Activated B cell treated with CpG ODN at 0.5 μM for 24 hours (primary cell): ENCODE data around the gene FBRS. TPM values are rescaled to one million over a fixed set of nuclear protein-coding genes. Genes with fewer than 3 reads are reported as not detected.

ENCODE experiments used
- ATAC-seq: fragments of 200-7000 bp; cut with Tn5 transposase; one replicate; pipeline ENCODE4 v1.10.0; 2021; ENCODE audit warnings: low read depth, mild to moderate bottlenecking, moderate library complexity
- CTCF ChIA-PET: fragments of 350-600 bp; sonication (Branson Sonifier 250); formaldehyde crosslinking; loops from one replicate; lab custom pipeline; 2021; ENCODE audit warnings: antibody characterized with exemption; lab: Charles Lee
- POLR2A ChIA-PET: fragments of 350-600 bp; sonication (Branson Sonifier 250); formaldehyde crosslinking; loops from one replicate; lab custom pipeline; 2021; ENCODE audit warnings: antibody characterized with exemption; lab: Charles Lee
- DNase-seq: peaks from one replicate; pipeline ENCODE4 v3.0.0; 2022
- H3K27ac Mint-ChIP-seq: one replicate; pipeline ENCODE4 v1.8.0; 2020; ENCODE audit warnings: mixed read lengths
- H3K27me3 Mint-ChIP-seq: one replicate; pipeline ENCODE4 v1.8.0; 2021; ENCODE audit warnings: mixed read lengths
- H3K36me3 Mint-ChIP-seq: one replicate; pipeline ENCODE4 v1.8.0; 2021; ENCODE audit warnings: low read depth, mixed read lengths
- H3K4me1 Mint-ChIP-seq: one replicate; pipeline ENCODE4 v1.8.0; 2021; ENCODE audit warnings: mixed read lengths
- H3K4me3 Mint-ChIP-seq: one replicate; pipeline ENCODE4 v1.8.0; 2020; ENCODE audit warnings: mild to moderate bottlenecking, mixed read lengths
- H3K9me3 Mint-ChIP-seq: one replicate; pipeline ENCODE4 v1.8.0; 2020; ENCODE audit warnings: mixed read lengths
- CTCF ChIP-seq: fragments of 200-600 bp; IDR thresholded peaks from one replicate; pipeline ENCODE4 v1.8.0; 2022; ENCODE audit warnings: antibody characterized with exemption, mild to moderate bottlenecking
- intact Hi-C: fragments of 100-400 bp; cut with micrococcal nuclease; formaldehyde crosslinking; loops from one replicate; pipeline ENCODE4 v1.15.1; 2024
- total RNA-seq: library from RNA; stranded (reverse); gene quantifications from 2 replicates; pipeline ENCODE4 v1.2.3, GENCODE V29; 2022

Gene FBRS
- total RNA-seq, 1 donor from 2014 or later: 204 TPM

DNA sequence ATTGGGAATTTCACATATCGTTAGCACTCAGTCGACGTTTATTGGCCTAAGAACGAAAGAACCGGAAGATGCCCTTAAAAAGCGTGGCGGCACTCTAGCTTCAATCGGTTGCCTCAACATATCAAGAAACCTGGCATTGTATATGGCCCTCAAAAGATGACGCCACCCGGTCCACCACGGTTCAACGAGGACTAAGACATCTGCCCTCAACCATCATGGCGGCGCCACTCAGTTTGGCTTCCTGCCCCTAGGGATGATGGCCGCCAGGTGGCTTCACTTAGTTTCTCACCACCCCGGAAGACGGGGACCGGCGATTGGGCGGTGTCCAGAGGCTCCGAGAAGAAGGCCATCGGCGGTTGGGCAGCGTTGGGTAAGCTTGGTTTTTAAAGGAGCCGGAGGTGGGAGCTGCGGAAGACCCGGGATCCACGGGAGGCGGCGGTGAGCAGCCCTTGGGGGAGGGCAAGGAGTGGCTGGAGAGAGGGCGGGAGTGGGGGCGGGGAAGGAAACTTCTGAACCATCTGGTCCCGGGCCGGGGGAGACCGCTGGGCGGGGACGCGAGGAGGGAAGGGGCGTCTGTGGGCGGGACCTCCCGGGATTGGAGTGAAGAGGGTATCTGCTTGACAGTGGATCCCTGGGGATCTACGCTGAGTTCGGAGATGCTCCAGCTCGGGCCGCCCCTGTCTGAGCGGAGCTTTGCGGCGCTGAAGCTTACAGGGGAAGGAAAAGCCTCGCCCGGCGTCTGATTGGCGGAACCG is 7.7 kb upstream of the FBRS start, which contains the start of gene PRR14:
PRR14 (plus strand) TSS at position 592 of the 755 bp plus-strand sequence. CDS start 686 bp downstream, outside the sequence.
- Mint-ChIP-seq H3K27me3 (no peaks in the 10 kb centered on the region), H3K36me3 (peaks cover 36% of the 10 kb centered on the region), H3K4me3 (peak within 1 kb of the TSS; percentile 96), H3K27ac (peak within 1 kb of the TSS; percentile 95), H3K4me1 (peaks cover 24% of the 10 kb centered on the region), H3K9me3 (no peaks in the 10 kb centered on the region)
- intact Hi-C loops: loop anchor here (1.0 to 10.0 kb wide), 16 partner anchors 8 to 586 kb away; partner anchors contain the start of genes ALDOA, CFAP119, DCTPP1 and FBRS
- DNase-seq (peak; percentile 90), ATAC-seq (peak; percentile 72)
- CTCF ChIA-PET: interaction anchor here (0.7 to 2.7 kb wide), 9 partner anchors 10 to 268 kb away, joined by 3 to 13 read pairs (median 6); partner anchors contain the start of genes SEPTIN1 and ZNF764
- POLR2A ChIA-PET: interaction anchor here (0.5 to 2.9 kb wide), 39 partner anchors 9 to 1666 kb away, joined by 3 to 96 read pairs (median 6); partner anchors contain the start of genes ALDOA, ARMC5, DCTPP1 and FBRS
- TF ChIP-seq CTCF: no peak

DNA sequence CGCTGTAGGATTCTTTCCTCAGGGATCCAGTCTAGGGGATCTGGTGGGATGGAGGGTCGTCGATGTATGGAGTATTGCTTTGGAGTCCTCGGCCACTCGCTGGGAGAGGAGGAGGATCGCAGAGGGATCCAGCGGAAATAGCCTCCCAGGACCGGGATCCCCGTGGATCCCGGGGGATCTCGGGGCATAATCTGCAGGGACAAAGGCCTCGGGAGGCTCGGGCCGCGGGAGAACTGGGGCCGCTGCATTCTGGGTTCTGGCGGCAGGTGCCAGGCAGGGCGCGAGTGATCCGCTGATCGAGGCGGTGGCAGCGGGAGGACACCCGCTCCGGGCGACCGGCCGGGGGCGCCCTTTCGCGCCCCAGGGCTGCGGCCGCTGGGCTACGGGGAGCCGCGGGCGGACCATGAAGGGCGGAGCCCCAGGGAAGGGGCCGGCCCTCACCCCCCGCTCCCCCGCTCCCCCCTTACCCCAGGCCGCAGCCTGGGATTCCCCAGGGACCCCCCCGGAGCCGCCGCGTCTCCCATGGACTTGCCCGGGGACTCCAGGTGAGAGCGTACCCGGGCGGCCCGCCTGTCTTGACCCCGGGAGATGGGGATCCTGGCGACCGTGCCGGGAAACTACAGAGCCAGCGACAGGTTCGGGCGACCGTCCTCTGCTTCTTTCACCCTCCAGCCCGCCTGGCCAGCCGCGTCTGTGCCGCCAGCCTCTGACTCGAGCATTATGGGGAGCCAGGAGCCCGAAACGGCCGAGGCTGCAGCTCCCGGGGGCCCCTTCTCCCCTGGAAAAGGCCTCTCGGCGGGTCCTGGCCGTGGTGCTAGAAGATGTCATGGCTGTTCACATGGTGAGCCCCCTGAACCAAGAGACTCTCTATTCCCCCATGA is 6.9 kb upstream of the FBRS start:
- ATAC-seq: peak; percentile 65
- peak; percentile 73 for DNase-seq
- H3K36me3 Mint-ChIP-seq: peaks cover 44% of the 10 kb centered on the region
- H3K4me1 Mint-ChIP-seq: peaks cover 25% of the 10 kb centered on the region
- peak overlapping the region; percentile 95 for H3K27ac Mint-ChIP-seq
- ChIA-PET POLR2A (interaction anchor here (0.6 to 2.9 kb wide), 28 partner anchors 8 to 1667 kb away, joined by 3 to 96 read pairs (median 6); partner anchors contain the start of genes ALDOA, ARMC5, FBRS and LAT), CTCF (interaction anchor here (1.1 to 2.7 kb wide), 8 partner anchors 9 to 269 kb away, joined by 3 to 13 read pairs (median 6); partner anchors contain the start of genes SEPTIN1 and ZNF764)
- TF ChIP-seq CTCF: no peak
- no peaks in the 10 kb centered on the region for H3K27me3 Mint-ChIP-seq
- peak overlapping the region; percentile 96 for H3K4me3 Mint-ChIP-seq
- H3K9me3 Mint-ChIP-seq: no peaks in the 10 kb centered on the region
- intact Hi-C loops: loop anchor here (1.0 to 10.0 kb wide), 7 partner anchors 43 to 587 kb away; partner anchors contain the start of genes ALDOA, PHKG2, ZNF646 and ZNF668

DNA sequence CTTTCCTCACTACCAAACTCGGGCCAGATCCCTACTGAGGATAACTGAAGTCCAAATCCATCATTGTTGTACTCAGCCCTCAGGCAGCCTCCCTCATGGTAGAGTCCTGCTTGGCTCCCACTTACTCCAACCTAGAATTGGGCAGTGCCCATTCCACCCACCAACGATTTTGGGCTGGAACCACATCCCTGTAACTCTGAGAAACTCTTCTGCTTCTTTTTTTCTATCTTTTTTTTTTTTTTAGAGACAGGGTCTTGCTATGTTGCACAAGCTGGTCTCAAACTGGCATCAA is 6.3 kb upstream of the FBRS start:
- TF ChIP-seq CTCF: no peak
- intact Hi-C loops: loop anchor here (5.0 to 10.0 kb wide), 2 partner anchors 160 to 587 kb away; partner anchors contain the start of gene ALDOA
- CTCF ChIA-PET: interaction anchor here (2.7 kb wide), 1 partner anchor 8 kb away, joined by 9 read pairs; no protein-coding TSS in a partner anchor
- DNase-seq: no peak
- POLR2A ChIA-PET: interaction anchor here (0.6 to 0.8 kb wide), 5 partner anchors 9 to 1006 kb away, joined by 3 to 7 read pairs (median 4); no protein-coding TSS in a partner anchor
- Mint-ChIP-seq H3K36me3 (peaks cover 48% of the 10 kb centered on the region), H3K27me3 (no peaks in the 10 kb centered on the region), H3K9me3 (no peaks in the 10 kb centered on the region), H3K4me1 (peaks cover 28% of the 10 kb centered on the region), H3K27ac (peak overlapping the region; percentile 77), H3K4me3 (peak overlapping the region; percentile 82)
- no peak for ATAC-seq

- Mint-ChIP-seq H3K4me3 (peak overlapping the region; percentile 82), H3K27me3 (no peaks in the 10 kb centered on the region), H3K36me3 (peaks cover 48% of the 10 kb centered on the region), H3K4me1 (peaks cover 35% of the 10 kb centered on the region), H3K27ac (no peak overlapping the region), H3K9me3 (no peaks in the 10 kb centered on the region)
- intact Hi-C loops: loop anchor here (5.0 to 10.0 kb wide), 2 partner anchors 160 to 588 kb away; partner anchors contain the start of gene ALDOA
- ATAC-seq (no peak), DNase-seq (no peak)
- ChIA-PET POLR2A (interaction anchor here (0.7 kb wide), 2 partner anchors 45 to 1007 kb away, joined by 3 to 7 read pairs; no protein-coding TSS in a partner anchor), CTCF (no interaction called here)
- no peak for TF ChIP-seq CTCF
These were observed 5.5 kb upstream of the FBRS start for GRCh38 chr16:30652718-30653117.
